Measurements from ENCODE around the gene CDH23. TPM values are rescaled to one million over a fixed set of nuclear protein-coding genes. Genes with fewer than 3 reads are reported as not detected.

Gene CDH23
- total and polyA plus RNA-seq, 10 of the 15 experiments (the other 5 are each of a cell fraction or from before 2014, with no cell fraction given) = 0.09 to 0.40 (median 0.15) TPM; not detected in 1

DNA sequence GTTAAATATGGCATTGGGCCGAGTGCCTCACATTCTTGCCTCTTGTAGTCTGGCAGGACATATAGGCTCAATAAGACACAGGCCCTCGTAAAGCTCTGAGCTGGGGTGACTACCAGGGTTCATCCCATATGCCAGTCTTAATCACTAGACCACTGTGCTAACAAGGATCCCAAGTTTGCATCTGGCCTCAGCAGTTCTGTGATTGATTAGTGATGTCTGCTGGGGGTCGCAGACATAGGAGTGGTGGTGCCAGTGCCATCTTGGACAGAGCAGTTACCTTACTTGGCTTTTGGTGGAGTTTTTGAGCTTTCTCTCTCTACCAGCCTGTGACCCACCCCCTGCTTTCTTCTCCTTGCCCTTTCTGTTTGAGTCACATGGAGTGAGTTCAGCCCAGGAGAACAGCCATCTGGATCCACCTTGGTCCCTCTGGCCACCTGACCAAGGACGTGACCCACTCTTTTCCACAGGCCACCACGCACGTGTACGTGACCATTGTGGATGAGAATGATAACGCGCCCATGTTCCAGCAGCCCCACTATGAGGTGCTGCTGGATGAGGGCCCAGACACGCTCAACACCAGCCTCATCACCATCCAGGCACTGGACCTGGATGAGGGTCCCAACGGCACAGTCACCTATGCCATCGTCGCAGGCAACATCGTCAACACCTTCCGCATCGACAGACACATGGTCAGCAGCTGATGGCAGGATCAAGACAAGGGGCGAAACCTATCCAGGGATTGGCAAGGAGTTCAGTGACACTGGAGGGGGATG lies 380.7 kb downstream of the CDH23 start:
- ChIA-PET RAD21 (ENCODE audit: unreplicated experiment) (interaction anchor here (1.4 kb wide), 1 partner anchor 44 kb away, joined by 3 read pairs; no protein-coding TSS in a partner anchor), SMC1A (ENCODE audit: uncharacterized antibody, unreplicated experiment) (interaction anchor here (1.2 kb wide), 1 partner anchor 49 kb away, joined by 3 read pairs; no protein-coding TSS in a partner anchor), CTCF (interaction anchor here (1.1 to 1.5 kb wide), 2 partner anchors 12 to 59 kb away, joined by 3 to 4 read pairs; no protein-coding TSS in a partner anchor), POLR2A (interaction anchor here (0.9 to 1.1 kb wide), 2 partner anchors 9 to 10 kb away, joined by 3 read pairs; no protein-coding TSS in a partner anchor)
- no peak overlapping the region for H3K27ac ChIP-seq (ENCODE audit: control insufficient read depth, insufficient read depth)
- FAIRE-seq (no peak), DNase-seq (ENCODE audit: low read depth, low spot score) (no peak), ATAC-seq (no peak)
- H3K9ac ChIP-seq (ENCODE audit: control insufficient read depth, insufficient read depth, low read length) = no peak overlapping the region
- peaks cover 43% of the 10 kb centered on the region for H3K4me1 ChIP-seq (ENCODE audit: control insufficient read depth, insufficient read depth, low read length)
- H3K36me3 ChIP-seq (ENCODE audit: control insufficient read depth in 2 of 2, insufficient read depth in 2 of 2, low read length in 1 of 2) = no peaks in the 10 kb centered on the region
- peaks cover 8% of the 10 kb centered on the region for H3K79me2 ChIP-seq (ENCODE audit: control insufficient read depth, insufficient read depth, low read length)
- H3K4me3 ChIP-seq = no peak overlapping the region
- H3K4me2 ChIP-seq (ENCODE audit: control insufficient read depth, insufficient read depth) = no peak overlapping the region
- 88% methylated on average over 17 of the region's 17 CpGs for WGBS (ENCODE audit: insufficient coverage, insufficient replicate concordance, low lambda C conversion rate, missing lambda C conversion rate)
- in situ Hi-C loops (cut with MboI) = no loop called here
- TF ChIP-seq CREB1 (IDR thresholded peaks at IDR 0.05; ENCODE audit: low read depth) = no peak
- no peak for TF ChIP-seq SMAD1 (IDR thresholded peaks at IDR 0.05; ENCODE audit: low read depth, partially characterized antibody)
- TF ChIP-seq, protein P1, sequence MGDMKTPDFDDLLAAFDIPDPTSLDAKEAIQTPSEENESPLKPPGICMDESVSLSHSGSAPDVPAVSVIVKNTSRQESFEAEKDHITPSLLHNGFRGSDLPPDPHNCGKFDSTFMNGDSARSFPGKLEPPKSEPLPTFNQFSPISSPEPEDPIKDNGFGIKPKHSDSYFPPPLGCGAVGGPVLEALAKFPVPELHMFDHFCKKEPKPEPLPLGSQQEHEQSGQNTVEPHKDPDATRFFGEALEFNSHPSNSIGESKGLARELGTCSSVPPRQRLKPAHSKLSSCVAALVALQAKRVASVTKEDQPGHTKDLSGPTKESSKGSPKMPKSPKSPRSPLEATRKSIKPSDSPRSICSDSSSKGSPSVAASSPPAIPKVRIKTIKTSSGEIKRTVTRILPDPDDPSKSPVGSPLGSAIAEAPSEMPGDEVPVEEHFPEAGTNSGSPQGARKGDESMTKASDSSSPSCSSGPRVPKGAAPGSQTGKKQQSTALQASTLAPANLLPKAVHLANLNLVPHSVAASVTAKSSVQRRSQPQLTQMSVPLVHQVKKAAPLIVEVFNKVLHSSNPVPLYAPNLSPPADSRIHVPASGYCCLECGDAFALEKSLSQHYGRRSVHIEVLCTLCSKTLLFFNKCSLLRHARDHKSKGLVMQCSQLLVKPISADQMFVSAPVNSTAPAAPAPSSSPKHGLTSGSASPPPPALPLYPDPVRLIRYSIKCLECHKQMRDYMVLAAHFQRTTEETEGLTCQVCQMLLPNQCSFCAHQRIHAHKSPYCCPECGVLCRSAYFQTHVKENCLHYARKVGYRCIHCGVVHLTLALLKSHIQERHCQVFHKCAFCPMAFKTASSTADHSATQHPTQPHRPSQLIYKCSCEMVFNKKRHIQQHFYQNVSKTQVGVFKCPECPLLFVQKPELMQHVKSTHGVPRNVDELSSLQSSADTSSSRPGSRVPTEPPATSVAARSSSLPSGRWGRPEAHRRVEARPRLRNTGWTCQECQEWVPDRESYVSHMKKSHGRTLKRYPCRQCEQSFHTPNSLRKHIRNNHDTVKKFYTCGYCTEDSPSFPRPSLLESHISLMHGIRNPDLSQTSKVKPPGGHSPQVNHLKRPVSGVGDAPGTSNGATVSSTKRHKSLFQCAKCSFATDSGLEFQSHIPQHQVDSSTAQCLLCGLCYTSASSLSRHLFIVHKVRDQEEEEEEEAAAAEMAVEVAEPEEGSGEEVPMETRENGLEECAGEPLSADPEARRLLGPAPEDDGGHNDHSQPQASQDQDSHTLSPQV (IDR thresholded peaks at IDR 0.05) = no peak
- no peak for TF ChIP-seq ZZZ3 (IDR thresholded peaks at IDR 0.05; ENCODE audit: control insufficient read depth, insufficient read length, low read depth)
- TF ChIP-seq, protein P2, sequence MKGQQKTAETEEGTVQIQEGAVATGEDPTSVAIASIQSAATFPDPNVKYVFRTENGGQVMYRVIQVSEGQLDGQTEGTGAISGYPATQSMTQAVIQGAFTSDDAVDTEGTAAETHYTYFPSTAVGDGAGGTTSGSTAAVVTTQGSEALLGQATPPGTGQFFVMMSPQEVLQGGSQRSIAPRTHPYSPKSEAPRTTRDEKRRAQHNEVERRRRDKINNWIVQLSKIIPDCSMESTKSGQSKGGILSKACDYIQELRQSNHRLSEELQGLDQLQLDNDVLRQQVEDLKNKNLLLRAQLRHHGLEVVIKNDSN (IDR thresholded peaks at IDR 0.05; ENCODE audit: borderline replicate concordance, extremely low read length, insufficient read depth, low read depth, low read length) = no peak
- peak; percentile 22 for TF ChIP-seq NR2C2 (IDR thresholded peaks at IDR 0.05; ENCODE audit: borderline replicate concordance, control insufficient read depth, insufficient read length, low read depth)
- TF ChIP-seq, protein P3, sequence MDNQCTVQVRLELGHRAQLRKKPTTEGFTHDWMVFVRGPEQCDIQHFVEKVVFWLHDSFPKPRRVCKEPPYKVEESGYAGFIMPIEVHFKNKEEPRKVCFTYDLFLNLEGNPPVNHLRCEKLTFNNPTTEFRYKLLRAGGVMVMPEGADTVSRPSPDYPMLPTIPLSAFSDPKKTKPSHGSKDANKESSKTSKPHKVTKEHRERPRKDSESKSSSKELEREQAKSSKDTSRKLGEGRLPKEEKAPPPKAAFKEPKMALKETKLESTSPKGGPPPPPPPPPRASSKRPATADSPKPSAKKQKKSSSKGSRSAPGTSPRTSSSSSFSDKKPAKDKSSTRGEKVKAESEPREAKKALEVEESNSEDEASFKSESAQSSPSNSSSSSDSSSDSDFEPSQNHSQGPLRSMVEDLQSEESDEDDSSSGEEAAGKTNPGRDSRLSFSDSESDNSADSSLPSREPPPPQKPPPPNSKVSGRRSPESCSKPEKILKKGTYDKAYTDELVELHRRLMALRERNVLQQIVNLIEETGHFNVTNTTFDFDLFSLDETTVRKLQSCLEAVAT (IDR thresholded peaks at IDR 0.05) = peak; percentile 69
- peak in 1 of 2 experiments; percentile 46; a peak in 1 of 4 replicates for TF ChIP-seq SRF (IDR thresholded peaks at IDR 0.05; ENCODE audit: low read depth in 2 of 2, low read length in 2 of 2)
- TF ChIP-seq ESRRA (IDR thresholded peaks at IDR 0.05; ENCODE audit: low read length) = no peak
- no peak for TF ChIP-seq JUNB (IDR thresholded peaks at IDR 0.05)
- TF ChIP-seq, protein P4, sequence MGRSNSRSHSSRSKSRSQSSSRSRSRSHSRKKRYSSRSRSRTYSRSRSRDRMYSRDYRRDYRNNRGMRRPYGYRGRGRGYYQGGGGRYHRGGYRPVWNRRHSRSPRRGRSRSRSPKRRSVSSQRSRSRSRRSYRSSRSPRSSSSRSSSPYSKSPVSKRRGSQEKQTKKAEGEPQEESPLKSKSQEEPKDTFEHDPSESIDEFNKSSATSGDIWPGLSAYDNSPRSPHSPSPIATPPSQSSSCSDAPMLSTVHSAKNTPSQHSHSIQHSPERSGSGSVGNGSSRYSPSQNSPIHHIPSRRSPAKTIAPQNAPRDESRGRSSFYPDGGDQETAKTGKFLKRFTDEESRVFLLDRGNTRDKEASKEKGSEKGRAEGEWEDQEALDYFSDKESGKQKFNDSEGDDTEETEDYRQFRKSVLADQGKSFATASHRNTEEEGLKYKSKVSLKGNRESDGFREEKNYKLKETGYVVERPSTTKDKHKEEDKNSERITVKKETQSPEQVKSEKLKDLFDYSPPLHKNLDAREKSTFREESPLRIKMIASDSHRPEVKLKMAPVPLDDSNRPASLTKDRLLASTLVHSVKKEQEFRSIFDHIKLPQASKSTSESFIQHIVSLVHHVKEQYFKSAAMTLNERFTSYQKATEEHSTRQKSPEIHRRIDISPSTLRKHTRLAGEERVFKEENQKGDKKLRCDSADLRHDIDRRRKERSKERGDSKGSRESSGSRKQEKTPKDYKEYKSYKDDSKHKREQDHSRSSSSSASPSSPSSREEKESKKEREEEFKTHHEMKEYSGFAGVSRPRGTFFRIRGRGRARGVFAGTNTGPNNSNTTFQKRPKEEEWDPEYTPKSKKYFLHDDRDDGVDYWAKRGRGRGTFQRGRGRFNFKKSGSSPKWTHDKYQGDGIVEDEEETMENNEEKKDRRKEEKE (IDR thresholded peaks at IDR 0.05) = no peak
- no peak overlapping the region for H2AFZ ChIP-seq (ENCODE audit: control insufficient read depth, low read depth, low read length)
- H3K27me3 ChIP-seq (replicated peaks in 1 of 2; ENCODE audit: control insufficient read depth in 2 of 2, insufficient read depth in 2 of 2, low read length in 1 of 2) = no peaks in the 10 kb centered on the region
- H4K20me1 ChIP-seq (ENCODE audit: control insufficient read depth, insufficient read depth) = no peaks in the 10 kb centered on the region
- H3K9me3 ChIP-seq (replicated peaks; ENCODE audit: control insufficient read depth, insufficient read depth, low read length) = peaks cover 4% of the 10 kb centered on the region; the same call in 2 of the 3 replicates
- intact Hi-C loops (cut with micrococcal nuclease; ENCODE audit: unreplicated experiment) = no loop called here
- no TSS peak for BruUV-seq (replicated peaks)

Data from GM12878 (cell line).